ENCODE data around the gene GRK5.
"Not testable (repeated sequence)": the region's sequence is repeated elsewhere in the genome, so short reads cannot be mapped to it uniquely, and the experiment has no call there.

GRK5 gene

GRCh38 chr10:119250641-119251314 is 43.4 kb downstream of the GRK5 start:
- no peak for DNase-seq (ENCODE audit: low read depth)

- no peak for DNase-seq (ENCODE audit: low read depth)
Observed at GRCh38 chr10:119251315-119251708, 43.9 kb downstream of the GRK5 start.

- no peak for DNase-seq (ENCODE audit: low read depth)
Observed at GRCh38 chr10:119252051-119252465, 44.7 kb downstream of the GRK5 start.

- DNase-seq (ENCODE audit: low read depth), result no peak
Observed at GRCh38 chr10:119252470-119253151, 45.2 kb downstream of the GRK5 start.

- peak; percentile 54 for DNase-seq (ENCODE audit: low read depth)
Observed at GRCh38 chr10:119253433-119254174, 46.2 kb downstream of the GRK5 start.

GRCh38 chr10:119254335-119254734 is 47.0 kb downstream of the GRK5 start:
- DNase-seq (ENCODE audit: low read depth), result no peak

- no peak for DNase-seq (ENCODE audit: low read depth)
Observed at GRCh38 chr10:119256030-119256429, 48.7 kb downstream of the GRK5 start.

GRCh38 chr10:119256897-119257296 is 49.5 kb downstream of the GRK5 start:
- no peak for DNase-seq (ENCODE audit: low read depth)

- DNase-seq (ENCODE audit: low read depth), result no peak
Observed at GRCh38 chr10:119257899-119258419, 50.6 kb downstream of the GRK5 start.

GRCh38 chr10:119259345-119259744 is 52.0 kb downstream of the GRK5 start:
- DNase-seq (ENCODE audit: low read depth), result no peak

GRCh38 chr10:119261016-119261415 is 53.6 kb downstream of the GRK5 start:
- DNase-seq (ENCODE audit: low read depth), result not testable (repeated sequence)

GRCh38 chr10:119263951-119264617 is 56.7 kb downstream of the GRK5 start:
- no peak for DNase-seq (ENCODE audit: low read depth)

GRCh38 chr10:119265691-119266090 is 58.3 kb downstream of the GRK5 start:
- no peak for DNase-seq (ENCODE audit: low read depth)

- DNase-seq (ENCODE audit: low read depth), result no peak
Observed at GRCh38 chr10:119267384-119267783, 60.0 kb downstream of the GRK5 start.

GRCh38 chr10:119268428-119268827 is 61.1 kb downstream of the GRK5 start:
- no peak for DNase-seq (ENCODE audit: low read depth)

GRCh38 chr10:119268871-119269506 is 61.6 kb downstream of the GRK5 start:
- DNase-seq (ENCODE audit: low read depth), result peak; percentile 31

- no peak for DNase-seq (ENCODE audit: low read depth)
Observed at GRCh38 chr10:119269737-119270136, 62.4 kb downstream of the GRK5 start.

GRCh38 chr10:119270762-119271366 is 63.5 kb downstream of the GRK5 start:
- peak; percentile 49 for DNase-seq (ENCODE audit: low read depth)

- not testable (repeated sequence) for DNase-seq (ENCODE audit: low read depth)
Observed at GRCh38 chr10:119272338-119272734, 65.0 kb downstream of the GRK5 start.

- DNase-seq (ENCODE audit: low read depth), result no peak
Observed at GRCh38 chr10:119272736-119273135, 65.4 kb downstream of the GRK5 start.

- DNase-seq (ENCODE audit: low read depth), result no peak
Observed at GRCh38 chr10:119273413-119273812, 66.0 kb downstream of the GRK5 start.
